GM21381 (cell line): ENCODE data around the gene ANGEL2.

Experiments
- ATAC-seq: cut with Tn5 transposase; IDR thresholded peaks from one replicate; pipeline ENCODE4 v1.9.1; 2021; ENCODE audit warnings: mild to moderate bottlenecking, moderate library complexity; ENCODE audit not compliant: unreplicated experiment

ANGEL2 gene

DNA sequence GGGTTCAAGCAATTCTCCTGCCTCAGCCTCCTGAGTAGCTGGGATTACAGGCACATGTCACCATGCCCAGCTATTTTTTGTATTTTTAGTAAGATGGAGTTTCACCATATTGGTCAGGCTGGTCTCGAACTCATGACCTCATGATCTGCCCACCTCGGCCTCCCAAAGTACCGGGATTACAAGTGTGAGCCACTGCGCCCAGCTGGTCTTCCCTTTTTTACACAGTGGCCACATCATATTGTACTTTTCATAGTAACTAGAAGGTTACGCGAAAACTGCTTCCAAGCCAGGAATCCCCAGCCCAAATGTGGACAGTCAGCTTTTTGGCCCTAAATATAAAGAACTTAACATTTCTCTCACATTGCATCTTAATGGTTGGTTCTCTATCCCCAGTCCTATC lies 61.2 kb downstream of the ANGEL2 start:
- no peak for ATAC-seq

- ATAC-seq, result no peak
These were observed 62.3 kb downstream of the ANGEL2 start for GRCh38 chr1:212953321-212953720.

DNA sequence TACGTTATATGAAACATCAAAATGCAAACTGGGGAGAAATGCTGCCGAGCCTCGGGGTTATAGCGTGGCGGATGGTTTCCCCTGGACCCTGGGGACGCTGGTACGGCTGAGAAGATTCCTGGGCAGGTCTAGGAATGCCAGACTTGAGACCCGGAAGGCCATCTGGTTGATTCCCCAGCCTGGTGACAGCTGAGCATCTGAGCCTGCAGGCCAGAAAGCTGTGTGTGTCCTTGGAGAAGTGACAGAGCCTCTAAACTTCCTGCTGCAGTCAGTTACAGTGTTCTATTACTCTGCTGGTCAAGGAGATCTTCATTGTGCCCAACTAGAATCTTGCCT lies 63.1 kb downstream of the ANGEL2 start:
- ATAC-seq, result no peak

GRCh38 chr1:212951947-212952640 lies 63.6 kb downstream of the ANGEL2 start:
- ATAC-seq, result no peak

DNA sequence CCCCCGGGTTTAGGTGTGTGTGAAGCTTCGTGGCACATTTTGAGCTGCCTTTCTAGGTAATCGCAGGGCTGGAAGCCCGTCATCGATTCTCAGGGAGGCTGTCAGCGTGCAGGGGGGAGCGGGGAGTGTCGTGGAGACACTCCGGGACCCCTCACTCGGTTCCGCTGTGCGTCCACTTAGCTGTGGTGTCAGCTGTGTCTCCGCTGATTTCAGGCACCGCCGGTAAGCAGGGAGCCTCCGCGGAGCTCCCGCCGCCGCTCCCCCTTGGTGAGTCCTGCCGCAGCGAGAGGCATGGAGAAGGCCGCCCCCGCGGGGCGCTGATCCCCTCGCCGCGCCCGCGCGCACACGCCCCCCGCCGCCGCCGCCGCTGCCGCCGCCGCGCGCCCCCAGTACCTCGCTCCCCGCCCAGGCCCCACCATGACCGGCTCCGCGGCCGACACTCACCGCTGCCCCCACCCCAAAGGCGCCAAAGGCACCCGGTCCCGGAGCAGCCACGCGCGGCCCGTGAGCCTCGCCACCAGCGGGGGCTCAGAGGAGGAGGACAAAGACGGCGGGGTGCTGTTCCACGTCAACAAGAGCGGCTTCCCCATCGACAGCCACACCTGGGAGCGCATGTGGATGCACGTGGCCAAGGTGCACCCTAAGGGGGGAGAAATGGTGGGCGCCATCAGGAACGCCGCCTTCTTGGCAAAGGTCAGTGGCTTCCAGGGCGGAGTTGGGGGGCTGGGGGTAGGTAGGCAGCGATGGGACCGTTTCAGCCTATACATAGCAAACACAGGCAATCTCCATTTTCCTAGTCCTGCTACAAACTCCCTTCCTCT lies 64.3 kb downstream of the ANGEL2 start:
- peak; percentile 7 for ATAC-seq

- ATAC-seq, result peak; percentile 95
These were observed 65.2 kb downstream of the ANGEL2 start, which contains the start of gene VASH2 for GRCh38 chr1:212950243-212951125. TSS of gene VASH2 (plus strand) at chr1:212950541. CDS start at chr1:212951543, 1,002 bp downstream.

DNA sequence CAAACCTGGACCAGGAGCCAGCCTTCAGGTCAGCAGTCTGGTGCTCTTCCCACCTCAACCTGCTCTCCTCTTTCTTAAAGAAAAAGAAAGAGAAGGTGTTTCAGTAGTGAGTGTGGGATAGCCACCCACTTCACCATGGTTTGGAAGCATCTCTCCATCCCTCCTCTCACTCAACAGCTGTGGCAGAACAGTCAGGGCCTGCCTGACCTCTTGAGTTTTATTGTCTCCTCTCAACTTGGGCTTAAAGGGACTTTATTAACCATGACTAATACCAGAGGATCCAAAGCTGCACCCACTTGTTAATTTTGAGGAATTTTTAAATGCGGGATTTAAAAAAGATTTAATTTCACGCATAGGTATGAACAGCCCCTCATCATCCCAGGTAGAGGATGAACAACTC lies 65.9 kb downstream of the ANGEL2 start:
- ATAC-seq, result no peak

- ATAC-seq, result no peak
These were observed 68.8 kb downstream of the ANGEL2 start for GRCh38 chr1:212946872-212947271.

DNA sequence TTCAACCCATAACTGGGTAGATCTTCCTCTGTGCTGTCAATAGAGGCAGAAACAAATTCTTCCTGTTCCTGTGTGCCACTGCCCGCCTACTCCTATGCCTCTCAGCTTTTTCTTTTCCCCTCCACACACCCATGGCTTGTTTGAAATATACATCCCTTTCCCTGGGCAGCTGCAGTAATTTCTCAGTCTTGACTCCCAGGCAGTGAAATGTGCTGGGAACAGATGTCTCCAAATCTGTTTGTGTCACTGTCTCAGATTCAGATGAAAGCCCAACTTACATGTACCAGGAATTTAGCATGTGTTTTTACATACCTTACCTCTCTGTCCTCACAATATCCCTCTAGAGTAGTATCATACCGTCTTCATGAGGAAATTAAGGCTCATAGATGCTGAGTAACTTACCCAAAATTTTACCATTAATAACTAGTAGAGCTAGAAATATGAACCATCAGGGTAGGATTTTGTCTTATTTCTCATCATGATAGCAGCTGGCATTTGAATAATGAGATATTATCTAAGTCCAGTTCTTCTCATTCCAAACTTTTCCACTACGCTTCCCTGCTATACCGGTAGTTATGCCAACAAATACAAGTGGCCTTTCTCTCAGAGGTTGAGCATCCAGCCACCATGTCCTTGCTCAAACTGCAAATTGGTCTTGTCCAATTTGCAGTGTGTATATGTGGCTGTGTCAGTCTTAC lies 70.1 kb downstream of the ANGEL2 start:
- ATAC-seq, result no peak

DNA sequence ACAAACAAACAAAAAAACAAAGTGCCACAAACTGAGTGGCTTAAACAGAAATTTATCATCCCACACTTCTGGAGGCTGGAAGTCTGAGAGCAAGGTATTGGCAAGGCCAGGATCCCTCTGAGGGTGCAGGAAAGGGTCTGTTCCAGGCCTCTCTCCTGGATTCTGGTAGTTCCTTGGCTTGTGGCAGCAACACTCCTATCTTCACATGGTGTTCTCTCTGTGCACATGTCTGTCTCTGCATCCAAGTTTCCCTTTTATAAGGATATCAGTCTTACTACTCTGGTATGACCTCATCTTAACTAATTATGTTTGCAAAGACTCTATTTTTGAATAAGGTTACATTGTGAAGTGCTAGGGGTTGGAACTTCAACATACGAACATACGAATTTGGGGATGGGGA lies 70.6 kb downstream of the ANGEL2 start:
- ATAC-seq, result no peak

GRCh38 chr1:212944229-212944901 lies 71.3 kb downstream of the ANGEL2 start:
- no peak for ATAC-seq

DNA sequence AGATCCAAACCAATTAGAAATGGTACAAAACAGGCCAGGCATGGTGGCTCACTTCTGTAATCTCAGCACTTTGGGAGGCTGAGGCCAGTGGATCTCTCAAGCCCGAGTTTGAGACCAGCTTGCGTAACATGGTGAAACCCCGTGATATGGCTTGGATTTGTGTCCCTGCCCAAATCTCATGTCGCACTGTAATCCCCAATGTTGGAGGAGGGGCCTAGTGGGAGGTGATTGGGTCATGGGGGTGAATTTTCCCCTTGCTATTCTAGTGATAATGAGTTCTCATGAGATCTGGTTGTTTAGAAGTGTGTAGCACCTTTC lies 72.3 kb downstream of the ANGEL2 start:
- ATAC-seq, result no peak

DNA sequence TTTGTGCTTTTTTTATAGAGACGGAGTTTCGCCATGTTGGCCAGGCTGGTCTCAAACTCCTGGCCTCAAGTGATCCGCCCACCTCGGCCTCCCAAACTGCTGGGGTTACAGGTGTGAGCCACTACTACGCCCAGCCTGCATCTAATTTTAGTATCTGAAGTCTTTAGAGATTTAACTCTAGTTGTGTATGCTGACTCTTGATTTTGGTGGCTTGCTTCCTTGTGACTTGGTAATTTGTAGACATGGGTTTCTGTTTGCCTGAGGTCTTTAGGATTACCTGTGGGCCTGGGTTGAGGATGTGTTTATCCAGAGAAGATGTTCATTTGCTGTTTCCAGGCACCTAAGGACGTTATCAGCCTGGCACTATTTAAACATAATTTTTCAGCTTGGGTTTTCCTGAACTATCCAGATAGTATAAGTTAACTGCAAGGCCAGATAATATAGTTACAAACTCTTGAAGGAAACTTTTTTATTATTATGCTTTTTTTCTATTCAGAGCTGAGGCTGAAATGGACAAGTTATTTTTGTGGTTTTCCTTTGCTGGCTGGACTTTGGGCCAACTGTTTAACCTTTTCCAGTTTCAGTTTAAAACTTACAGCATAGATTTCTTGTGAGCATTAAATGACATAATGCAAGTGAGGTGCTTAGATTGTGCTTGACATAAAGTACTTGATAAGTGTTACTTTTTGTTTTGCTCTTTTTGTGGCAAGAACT lies 72.8 kb downstream of the ANGEL2 start:
- no peak for ATAC-seq
